ENCODE results near the gene RAB15. TPM values are rescaled to one million over a fixed set of nuclear protein-coding genes. Genes with fewer than 3 reads are reported as not detected.

Gene RAB15
- total RNA-seq (1 to 10 TPM; 3.9 to 9.7 (median 4.3) TPM), total RNA-seq (2.4 to 11.3 (median 7.2) reads per million in 29 experiments)
- total RNA-seq (2013), result 4.4 TPM

DNA sequence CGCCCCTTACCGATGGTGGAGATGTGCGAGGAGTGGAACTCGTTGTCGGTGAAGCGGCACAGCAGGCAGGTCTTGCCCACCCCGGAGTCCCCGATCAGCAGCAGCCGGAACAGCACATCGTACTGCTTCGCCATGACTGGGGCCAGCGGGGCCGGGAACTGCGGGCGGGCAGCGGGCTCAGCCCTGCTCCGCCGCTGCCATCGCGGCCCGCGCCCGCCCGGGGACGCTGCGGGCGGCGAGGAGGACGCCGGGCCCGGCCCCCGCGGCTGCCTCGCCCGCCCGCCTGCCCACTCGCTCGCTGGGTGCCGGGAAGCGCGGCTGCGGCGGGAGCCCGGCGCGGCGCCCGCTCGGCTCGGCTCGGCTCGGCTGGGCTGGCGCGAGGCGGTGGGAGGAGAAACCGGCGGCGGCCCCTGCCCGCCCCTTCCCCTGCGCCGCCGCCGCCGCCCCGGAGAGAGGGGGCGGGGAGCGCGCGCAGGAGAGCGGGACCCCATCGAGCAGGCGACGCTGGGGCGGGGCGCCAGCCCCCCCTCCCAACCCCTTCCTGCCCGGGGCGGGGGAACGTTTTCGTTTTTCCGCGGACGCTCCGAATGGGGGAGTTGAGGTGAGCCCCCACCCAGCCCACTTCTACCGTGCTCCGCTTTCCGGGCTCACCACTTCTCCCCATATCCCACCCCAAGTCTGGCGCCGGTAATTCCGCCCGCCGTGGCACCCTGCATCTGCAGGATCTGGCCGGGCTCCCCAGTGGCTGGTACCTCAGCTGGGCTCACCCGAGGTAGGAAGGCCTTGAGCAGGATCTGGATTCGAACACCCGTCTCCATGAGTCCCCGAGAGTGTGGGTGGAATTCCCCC is at the start of gene RAB15:
TSS of gene RAB15 (minus strand) at position 394 of the 849 bp plus-strand sequence. CDS start at position 134, 260 bp downstream.
- ChIA-PET POLR2A (interaction anchor here in 1 of 2 donors (0.7 kb wide), 1 partner anchor 9 kb away, joined by 10 read pairs; no protein-coding TSS in a partner anchor), CTCF (interaction anchor here in 1 of 2 donors (0.7 kb wide), 1 partner anchor 629 kb away, joined by 9 read pairs; no protein-coding TSS in a partner anchor)
- WGBS (ENCODE audit: insufficient coverage), result under 1% methylated on average over 61 of the region's 96 CpGs
- Histone ChIP-seq H3K27me3 (replicated peaks in 1 of 2; ENCODE audit: control insufficient read depth in 2 of 2, extremely low read depth in 1 of 2, insufficient read depth in 2 of 2, low read length in 1 of 2) (peaks cover 0 to 12% of the 10 kb centered on the region in 2 experiments), H3K36me3 (ENCODE audit: control insufficient read depth in 2 of 2, extremely low read depth in 1 of 2, insufficient read depth in 1 of 2, low read length in 1 of 2) (no peaks in the 10 kb centered on the region), H3K27ac (ENCODE audit: low read length) (no peak within 1 kb of the TSS), H3K4me3 (ENCODE audit: control insufficient read depth in 1 of 2, extremely low read depth in 1 of 2, low read length in 1 of 2) (peak within 1 kb of the TSS; percentile 67 to 69), H3K4me1 (ENCODE audit: control insufficient read depth in 1 of 2, extremely low read depth in 1 of 2, insufficient read depth in 2 of 2, low read length in 2 of 2) (peaks cover 0 to 16% of the 10 kb centered on the region in 2 experiments), H3K9me3 (no peaks in the 10 kb centered on the region)
- Mint-ChIP-seq H3K9me3 (no peaks in the 10 kb centered on the region), H3K27me3 (no peaks in the 10 kb centered on the region), H3K27ac (peak within 1 kb of the TSS; percentile 27 to 53), H3K4me1 (peaks cover 22 to 26% (median 25%) of the 10 kb centered on the region in 3 donors), H3K36me3 (no peaks in the 10 kb centered on the region), H3K4me3 (peak within 1 kb of the TSS; percentile 79 to 88 (median 83))
- peak; percentile 72 to 76 (median 74) for ATAC-seq (replicated peaks in 1 of 4)
- DNase-seq, result peak in 31 of 35 experiments; percentile 2 to 58 (median 28)

DNA sequence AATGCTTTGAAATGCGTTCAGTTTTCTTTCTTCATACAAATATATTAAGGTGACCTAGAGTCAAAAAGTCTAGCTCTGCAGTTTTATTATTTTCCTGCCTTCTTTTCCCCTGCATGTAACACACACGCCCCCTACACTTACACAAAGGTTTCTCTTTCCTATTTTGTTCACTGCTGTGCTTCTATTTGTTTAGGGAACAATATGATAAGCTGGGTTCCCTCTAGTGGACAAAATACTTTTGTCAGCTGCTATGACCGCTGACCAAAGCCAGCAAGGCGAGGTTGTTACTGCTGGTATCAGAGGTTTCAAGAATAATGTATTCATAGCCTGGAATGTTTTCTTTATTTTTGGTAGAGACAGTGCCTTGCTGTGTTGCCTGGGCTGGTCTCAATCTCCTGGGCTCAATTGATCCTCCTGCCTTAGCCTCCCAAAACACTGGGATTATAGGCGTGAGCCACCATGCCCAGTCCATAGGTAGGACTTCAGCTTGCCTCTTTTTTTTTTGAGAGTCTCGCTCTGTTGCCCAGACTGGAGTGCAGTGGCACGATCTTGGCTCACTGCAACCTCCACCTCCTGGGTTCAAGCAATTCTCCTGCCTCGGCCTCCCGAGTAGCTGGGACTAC is 47.9 kb upstream of the RAB15 start:
- ATAC-seq (replicated peaks in 1 of 4), result peak in 1 of 4 experiments; percentile 44
- no peak overlapping the region for H3K27ac ChIP-seq (ENCODE audit: low read length)
- peak overlapping the region in 1 of 2 donors; percentile 16 for H3K27ac Mint-ChIP-seq
- no peaks in the 10 kb centered on the region for H3K9me3 ChIP-seq
- H3K27me3 ChIP-seq (replicated peaks in 1 of 2; ENCODE audit: control insufficient read depth in 2 of 2, extremely low read depth in 1 of 2, insufficient read depth in 2 of 2, low read length in 1 of 2), result no peaks in the 10 kb centered on the region
- H3K9me3 Mint-ChIP-seq, result no peaks in the 10 kb centered on the region
- peaks cover 26% of the 10 kb centered on the region for H3K36me3 Mint-ChIP-seq
- no peak overlapping the region for H3K4me3 Mint-ChIP-seq
- H3K36me3 ChIP-seq (ENCODE audit: control insufficient read depth in 2 of 2, extremely low read depth in 1 of 2, insufficient read depth in 1 of 2, low read length in 1 of 2), result peaks cover 15 to 16% of the 10 kb centered on the region in 2 donors
- no peaks in the 10 kb centered on the region for H3K27me3 Mint-ChIP-seq
- no peaks in the 10 kb centered on the region for H3K4me1 ChIP-seq (ENCODE audit: control insufficient read depth in 1 of 2, extremely low read depth in 1 of 2, insufficient read depth in 2 of 2, low read length in 2 of 2)
- ChIA-PET POLR2A (interaction anchor here (0.5 to 0.7 kb wide), 3 partner anchors 150 to 801 kb away, joined by 4 to 6 read pairs (median 5); no protein-coding TSS in a partner anchor), CTCF (interaction anchor here (0.5 to 1.1 kb wide), 5 partner anchors 18 to 118 kb away, joined by 3 to 7 read pairs (median 5); partner anchors contain the start of gene FNTB (in 1 of the 2))
- H3K4me1 Mint-ChIP-seq, result no peaks in the 10 kb centered on the region
- H3K4me3 ChIP-seq (ENCODE audit: control insufficient read depth in 1 of 2, extremely low read depth in 1 of 2, low read length in 1 of 2), result no peak overlapping the region
- DNase-seq, result peak in 2 of 35 experiments; percentile 3 to 30
- 83% methylated on average over 2 of the region's 9 CpGs for WGBS (ENCODE audit: insufficient coverage)

DNA sequence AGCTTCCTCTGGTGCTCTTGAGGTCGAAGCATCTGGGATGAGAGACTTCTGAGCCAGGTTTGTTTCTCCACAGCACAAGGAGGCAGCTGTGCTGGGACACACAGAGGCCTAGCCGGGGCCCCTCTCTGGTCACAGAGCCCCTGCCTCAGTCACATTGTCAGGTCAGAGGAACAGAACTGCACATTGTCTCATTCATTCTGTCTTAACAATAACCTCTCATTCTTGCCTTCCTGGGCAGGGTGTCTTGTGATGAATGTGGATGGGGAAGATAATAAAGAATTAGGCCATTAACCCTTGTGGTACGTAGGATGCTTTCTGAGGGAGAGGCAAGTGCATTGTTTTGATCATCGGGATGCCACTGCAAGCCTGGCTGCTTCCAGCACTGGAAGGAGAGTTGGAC is 44.3 kb upstream of the RAB15 start:
- Mint-ChIP-seq H3K36me3 (peaks cover 37% of the 10 kb centered on the region), H3K9me3 (no peaks in the 10 kb centered on the region), H3K4me3 (no peak overlapping the region), H3K27me3 (no peaks in the 10 kb centered on the region), H3K4me1 (no peaks in the 10 kb centered on the region), H3K27ac (no peak overlapping the region)
- POLR2A ChIA-PET, result interaction anchor here in 1 of 2 donors (0.5 kb wide), 1 partner anchor 320 kb away, joined by 3 read pairs; no protein-coding TSS in a partner anchor
- CTCF ChIA-PET, result no interaction called here
- Histone ChIP-seq H3K4me1 (ENCODE audit: control insufficient read depth in 1 of 2, extremely low read depth in 1 of 2, insufficient read depth in 2 of 2, low read length in 2 of 2) (no peaks in the 10 kb centered on the region), H3K36me3 (ENCODE audit: control insufficient read depth in 2 of 2, extremely low read depth in 1 of 2, insufficient read depth in 1 of 2, low read length in 1 of 2) (peaks cover 14 to 30% of the 10 kb centered on the region in 2 donors), H3K27me3 (replicated peaks in 1 of 2; ENCODE audit: control insufficient read depth in 2 of 2, extremely low read depth in 1 of 2, insufficient read depth in 2 of 2, low read length in 1 of 2) (no peaks in the 10 kb centered on the region), H3K4me3 (ENCODE audit: control insufficient read depth in 1 of 2, extremely low read depth in 1 of 2, low read length in 1 of 2) (no peak overlapping the region), H3K27ac (ENCODE audit: low read length) (no peak overlapping the region), H3K9me3 (no peaks in the 10 kb centered on the region)
- 96% methylated on average over 3 of the region's 4 CpGs for WGBS (ENCODE audit: insufficient coverage)
- DNase-seq (no peak), ATAC-seq (replicated peaks in 1 of 4) (no peak)

DNA sequence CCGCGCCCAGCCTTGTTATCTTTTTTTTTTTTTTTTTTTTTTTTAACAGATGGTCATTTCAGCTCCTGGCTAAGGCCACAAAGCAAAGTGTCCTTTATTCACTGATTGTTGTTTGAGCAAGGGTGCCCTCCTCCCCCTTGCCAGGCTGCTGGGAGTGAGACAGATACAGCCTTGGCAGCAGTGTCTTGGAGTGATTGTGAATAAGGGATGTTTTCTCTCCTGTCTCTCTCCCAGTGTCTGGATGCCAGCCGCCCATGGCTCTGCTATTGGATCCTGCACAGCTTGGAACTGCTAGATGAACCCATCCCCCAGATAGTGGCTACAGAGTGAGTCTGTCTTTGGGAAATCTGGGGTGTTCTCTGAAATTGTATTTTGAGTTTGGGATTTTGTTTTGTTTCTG is 43.3 kb upstream of the RAB15 start:
- Mint-ChIP-seq H3K36me3 (peaks cover 41% of the 10 kb centered on the region), H3K9me3 (no peaks in the 10 kb centered on the region), H3K27me3 (no peaks in the 10 kb centered on the region), H3K4me3 (no peak overlapping the region), H3K4me1 (no peaks in the 10 kb centered on the region), H3K27ac (no peak overlapping the region)
- DNase-seq, result no peak
- POLR2A ChIA-PET, result no interaction called here
- CTCF ChIA-PET, result interaction anchor here in 1 of 2 donors (0.6 kb wide), 1 partner anchor 32 kb away, joined by 3 read pairs; no protein-coding TSS in a partner anchor
- Histone ChIP-seq H3K36me3 (ENCODE audit: control insufficient read depth in 2 of 2, extremely low read depth in 1 of 2, insufficient read depth in 1 of 2, low read length in 1 of 2) (peaks cover 14 to 31% of the 10 kb centered on the region in 2 donors), H3K4me1 (ENCODE audit: control insufficient read depth in 1 of 2, extremely low read depth in 1 of 2, insufficient read depth in 2 of 2, low read length in 2 of 2) (no peaks in the 10 kb centered on the region), H3K27me3 (replicated peaks in 1 of 2; ENCODE audit: control insufficient read depth in 2 of 2, extremely low read depth in 1 of 2, insufficient read depth in 2 of 2, low read length in 1 of 2) (no peaks in the 10 kb centered on the region), H3K9me3 (no peaks in the 10 kb centered on the region), H3K27ac (ENCODE audit: low read length) (no peak overlapping the region), H3K4me3 (ENCODE audit: control insufficient read depth in 1 of 2, extremely low read depth in 1 of 2, low read length in 1 of 2) (no peak overlapping the region)
- ATAC-seq (replicated peaks in 1 of 4), result no peak
- no CpG with 5 or more reads among the region's 3 CpGs for WGBS (ENCODE audit: insufficient coverage)

DNA sequence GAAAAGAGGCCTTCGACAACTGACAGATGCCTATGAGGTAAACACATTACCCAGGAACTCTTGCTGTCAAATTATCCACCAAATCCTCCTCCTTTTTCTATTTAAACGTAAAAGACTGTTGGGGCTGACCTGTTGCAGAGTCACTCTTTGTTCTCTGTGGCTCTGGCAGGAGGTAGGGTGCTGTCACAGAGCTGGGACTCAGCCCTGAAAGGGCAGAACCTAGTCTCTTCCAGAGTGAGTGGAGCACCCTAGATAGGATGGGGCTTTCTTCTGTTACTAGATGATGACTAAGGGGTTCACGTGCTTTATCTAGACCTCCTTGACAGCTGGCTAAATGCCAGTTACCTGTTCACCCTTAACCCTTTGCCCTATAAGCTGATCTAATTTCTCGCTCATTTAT is 40.2 kb upstream of the RAB15 start:
- POLR2A ChIA-PET, result no interaction called here
- Histone ChIP-seq H3K9me3 (no peaks in the 10 kb centered on the region), H3K27ac (ENCODE audit: low read length) (no peak overlapping the region), H3K36me3 (ENCODE audit: control insufficient read depth in 2 of 2, extremely low read depth in 1 of 2, insufficient read depth in 1 of 2, low read length in 1 of 2) (peaks cover 14 to 30% of the 10 kb centered on the region in 2 donors), H3K27me3 (replicated peaks in 1 of 2; ENCODE audit: control insufficient read depth in 2 of 2, extremely low read depth in 1 of 2, insufficient read depth in 2 of 2, low read length in 1 of 2) (no peaks in the 10 kb centered on the region), H3K4me1 (ENCODE audit: control insufficient read depth in 1 of 2, extremely low read depth in 1 of 2, insufficient read depth in 2 of 2, low read length in 2 of 2) (no peaks in the 10 kb centered on the region), H3K4me3 (ENCODE audit: control insufficient read depth in 1 of 2, extremely low read depth in 1 of 2, low read length in 1 of 2) (no peak overlapping the region)
- Mint-ChIP-seq H3K36me3 (peaks cover 56% of the 10 kb centered on the region), H3K4me1 (no peaks in the 10 kb centered on the region), H3K27ac (no peak overlapping the region), H3K27me3 (no peaks in the 10 kb centered on the region), H3K4me3 (no peak overlapping the region), H3K9me3 (no peaks in the 10 kb centered on the region)
- ATAC-seq (replicated peaks in 1 of 4), result no peak
- WGBS (ENCODE audit: insufficient coverage), result 100% methylated on average over 1 of the region's 4 CpGs
- CTCF ChIA-PET, result no interaction called here
- DNase-seq, result no peak

DNA sequence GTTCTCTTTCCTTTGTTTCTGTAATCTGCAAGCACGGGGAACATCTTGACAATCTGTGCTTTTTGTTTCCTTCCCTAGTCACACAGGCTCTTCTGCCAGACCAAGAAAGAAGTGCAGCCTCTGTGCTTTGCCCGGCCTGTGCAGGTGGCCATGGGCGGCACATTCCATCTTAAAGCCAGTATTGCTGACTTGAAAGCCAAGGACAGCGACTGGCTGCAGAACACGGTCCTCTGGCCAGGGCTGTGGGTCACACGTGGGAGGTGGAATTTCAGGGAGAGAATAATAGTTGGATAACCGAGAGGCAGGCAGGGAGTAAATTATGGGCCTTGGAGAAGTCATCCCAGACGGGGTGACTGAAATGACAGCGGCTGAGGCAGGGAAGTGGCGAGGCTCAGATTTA is 39.4 kb upstream of the RAB15 start:
- 96% methylated on average over 9 of the region's 10 CpGs for WGBS (ENCODE audit: insufficient coverage)
- no peak for ATAC-seq (replicated peaks in 1 of 4)
- H3K27ac Mint-ChIP-seq, result peak overlapping the region in 1 of 2 donors; percentile 19
- no peaks in the 10 kb centered on the region for H3K4me1 Mint-ChIP-seq
- Histone ChIP-seq H3K4me3 (ENCODE audit: control insufficient read depth in 1 of 2, extremely low read depth in 1 of 2, low read length in 1 of 2) (no peak overlapping the region), H3K27ac (ENCODE audit: low read length) (no peak overlapping the region), H3K9me3 (no peaks in the 10 kb centered on the region), H3K27me3 (replicated peaks in 1 of 2; ENCODE audit: control insufficient read depth in 2 of 2, extremely low read depth in 1 of 2, insufficient read depth in 2 of 2, low read length in 1 of 2) (no peaks in the 10 kb centered on the region), H3K36me3 (ENCODE audit: control insufficient read depth in 2 of 2, extremely low read depth in 1 of 2, insufficient read depth in 1 of 2, low read length in 1 of 2) (peaks cover 10 to 25% of the 10 kb centered on the region in 2 donors), H3K4me1 (ENCODE audit: control insufficient read depth in 1 of 2, extremely low read depth in 1 of 2, insufficient read depth in 2 of 2, low read length in 2 of 2) (no peaks in the 10 kb centered on the region)
- ChIA-PET POLR2A (no interaction called here), CTCF (no interaction called here)
- no peaks in the 10 kb centered on the region for H3K9me3 Mint-ChIP-seq
- peaks cover 55% of the 10 kb centered on the region for H3K36me3 Mint-ChIP-seq
- no peak for DNase-seq
- H3K27me3 Mint-ChIP-seq, result no peaks in the 10 kb centered on the region
- H3K4me3 Mint-ChIP-seq, result no peak overlapping the region
